SK-N-SH treated with all-trans-retinoic acid at 6 μM for 48 hours (cell line): ENCODE data around the gene TEX13D.
"Not testable (repeated sequence)": the region's sequence is repeated elsewhere in the genome, so short reads cannot be mapped to it uniquely, and the experiment has no call there.

Experiments used
- ATAC-seq: fragments of 200-7000 bp; cut with Tn5 transposase; 3 replicates; pipeline ENCODE4 v1.9.1; 2020; ENCODE audit warnings: mild to moderate bottlenecking, moderate library complexity
- ARNTL ChIP-seq: fragments of 450-650 bp; formaldehyde crosslinking; IDR thresholded peaks from 2 replicates; pipeline ENCODE4 v1.5.0; 2020; ENCODE audit warnings: low read depth, mild to moderate bottlenecking, moderate library complexity, borderline replicate concordance
- BACH2 ChIP-seq: fragments of 250-450 bp; sonication (Bioruptor Pico); IDR thresholded peaks from 2 replicates; pipeline ENCODE4 v1.9.0; 2021; ENCODE audit warnings: mild to moderate bottlenecking, borderline replicate concordance
- ESRRG ChIP-seq: fragments of 250-450 bp; sonication (Bioruptor Pico); IDR thresholded peaks from 2 replicates; pipeline ENCODE4 v1.6.1; 2021; ENCODE audit warnings: mild to moderate bottlenecking
- GLIS3 ChIP-seq: fragments of 250-450 bp; sonication (Bioruptor Pico); IDR thresholded peaks from 2 replicates; pipeline ENCODE4 v1.5.0; 2020; ENCODE audit warnings: mild to moderate bottlenecking, moderate library complexity
- ISL1 ChIP-seq: fragments of 250-450 bp; sonication (Bioruptor Pico); IDR thresholded peaks from 2 replicates; pipeline ENCODE4 v2.1.2; 2022; ENCODE audit warnings: mild to moderate bottlenecking, moderate library complexity
- RARB ChIP-seq: fragments of 250-450 bp; sonication (Bioruptor Pico); IDR thresholded peaks from 2 replicates; pipeline ENCODE4 v1.8.0; 2021; ENCODE audit warnings: mild to moderate bottlenecking, moderate library complexity
- TCF4 ChIP-seq: fragments of 250-450 bp; sonication (Bioruptor Pico); IDR thresholded peaks from 2 replicates; pipeline ENCODE4 v1.8.0; 2021; ENCODE audit warnings: mild to moderate bottlenecking, moderate library complexity, borderline replicate concordance
- TOX ChIP-seq: fragments of 250-450 bp; sonication (Bioruptor Pico); IDR thresholded peaks from 2 replicates; pipeline ENCODE4 v1.8.0; 2021; ENCODE audit warnings: mild to moderate bottlenecking, moderate library complexity, borderline replicate concordance
- TSHZ2 ChIP-seq: fragments of 250-450 bp; sonication (Bioruptor Pico); IDR thresholded peaks from 2 replicates; pipeline ENCODE4 v1.5.0; 2020; ENCODE audit warnings: mild to moderate bottlenecking, moderate library complexity
- ZC3H10 ChIP-seq: fragments of 250-450 bp; sonication (Bioruptor Pico); IDR thresholded peaks from 2 replicates; pipeline ENCODE4 v1.5.1; 2021; ENCODE audit warnings: mild to moderate bottlenecking, moderate library complexity
- ZFP3 ChIP-seq: fragments of 250-450 bp; sonication (Bioruptor Pico); IDR thresholded peaks from 2 replicates; pipeline ENCODE4 v1.5.0; 2020; ENCODE audit warnings: mild to moderate bottlenecking, moderate library complexity
- ZFP30 ChIP-seq: fragments of 450-650 bp; formaldehyde crosslinking; IDR thresholded peaks from 2 replicates; pipeline ENCODE4 v1.5.0; 2022; ENCODE audit warnings: mild to moderate bottlenecking, moderate library complexity
- ZNF8 ChIP-seq: fragments of 450-650 bp; formaldehyde crosslinking; IDR thresholded peaks from 2 replicates; pipeline ENCODE4 v1.5.0; 2020; ENCODE audit warnings: mild to moderate bottlenecking, moderate library complexity
- TF ChIP-seq, protein P1 (sequence below): fragments of 250-450 bp; sonication (Bioruptor Pico); IDR thresholded peaks from 2 replicates; pipeline ENCODE4 v1.5.1; 2021; ENCODE audit warnings: mild to moderate bottlenecking, moderate library complexity
- TF ChIP-seq, protein P2 (sequence below): fragments of 250-450 bp; sonication (Bioruptor Pico); IDR thresholded peaks from 2 replicates; pipeline ENCODE4 v1.8.0; 2021; ENCODE audit warnings: low read depth, mild to moderate bottlenecking, moderate library complexity, borderline replicate concordance

The TEX13D gene

GRCh38 chrX:124293810-124294209 is 38.6 kb upstream of the TEX13D start:
- TF ChIP-seq ZC3H10 (CRISPR knock-in tag) (no peak), ARNTL (CRISPR knock-in tag) (no peak), TOX (CRISPR knock-in tag) (no peak), ZNF8 (CRISPR knock-in tag) (no peak), TSHZ2 (CRISPR knock-in tag) (no peak)
- TF ChIP-seq, protein P1, sequence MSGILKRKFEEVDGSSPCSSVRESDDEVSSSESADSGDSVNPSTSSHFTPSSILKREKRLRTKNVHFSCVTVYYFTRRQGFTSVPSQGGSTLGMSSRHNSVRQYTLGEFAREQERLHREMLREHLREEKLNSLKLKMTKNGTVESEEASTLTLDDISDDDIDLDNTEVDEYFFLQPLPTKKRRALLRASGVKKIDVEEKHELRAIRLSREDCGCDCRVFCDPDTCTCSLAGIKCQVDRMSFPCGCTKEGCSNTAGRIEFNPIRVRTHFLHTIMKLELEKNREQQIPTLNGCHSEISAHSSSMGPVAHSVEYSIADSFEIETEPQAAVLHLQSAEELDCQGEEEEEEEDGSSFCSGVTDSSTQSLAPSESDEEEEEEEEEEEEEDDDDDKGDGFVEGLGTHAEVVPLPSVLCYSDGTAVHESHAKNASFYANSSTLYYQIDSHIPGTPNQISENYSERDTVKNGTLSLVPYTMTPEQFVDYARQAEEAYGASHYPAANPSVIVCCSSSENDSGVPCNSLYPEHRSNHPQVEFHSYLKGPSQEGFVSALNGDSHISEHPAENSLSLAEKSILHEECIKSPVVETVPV (CRISPR knock-in tag): no peak
- no peak for ATAC-seq

- ATAC-seq: not testable (repeated sequence)
Measured at GRCh38 chrX:124299323-124299722, 33.1 kb upstream of the TEX13D start.

DNA sequence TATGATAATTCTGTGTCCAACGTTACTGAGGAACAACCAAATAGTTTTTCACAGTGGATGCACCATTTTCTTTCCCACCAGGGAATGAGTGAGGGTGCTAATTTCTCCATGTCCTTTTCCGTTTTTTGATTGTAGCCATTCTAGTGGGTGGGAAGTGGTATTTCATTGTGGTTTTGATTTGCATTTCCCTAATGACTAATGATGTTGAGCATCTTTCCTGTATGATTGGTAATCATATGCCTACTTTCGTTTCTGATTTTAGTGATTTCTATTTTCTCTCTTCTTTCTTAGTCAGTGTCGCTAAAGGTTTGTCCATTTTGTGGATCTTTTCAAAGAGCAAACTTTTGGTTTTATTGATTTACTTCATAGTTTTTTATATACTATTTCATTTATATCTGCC is 32.1 kb upstream of the TEX13D start:
- no peak for TF ChIP-seq TSHZ2 (CRISPR knock-in tag)
- TF ChIP-seq, protein P1 (CRISPR knock-in tag): no peak
- ATAC-seq: no peak

GRCh38 chrX:124307253-124307907 is 25.1 kb upstream of the TEX13D start:
- TF ChIP-seq, protein P2, sequence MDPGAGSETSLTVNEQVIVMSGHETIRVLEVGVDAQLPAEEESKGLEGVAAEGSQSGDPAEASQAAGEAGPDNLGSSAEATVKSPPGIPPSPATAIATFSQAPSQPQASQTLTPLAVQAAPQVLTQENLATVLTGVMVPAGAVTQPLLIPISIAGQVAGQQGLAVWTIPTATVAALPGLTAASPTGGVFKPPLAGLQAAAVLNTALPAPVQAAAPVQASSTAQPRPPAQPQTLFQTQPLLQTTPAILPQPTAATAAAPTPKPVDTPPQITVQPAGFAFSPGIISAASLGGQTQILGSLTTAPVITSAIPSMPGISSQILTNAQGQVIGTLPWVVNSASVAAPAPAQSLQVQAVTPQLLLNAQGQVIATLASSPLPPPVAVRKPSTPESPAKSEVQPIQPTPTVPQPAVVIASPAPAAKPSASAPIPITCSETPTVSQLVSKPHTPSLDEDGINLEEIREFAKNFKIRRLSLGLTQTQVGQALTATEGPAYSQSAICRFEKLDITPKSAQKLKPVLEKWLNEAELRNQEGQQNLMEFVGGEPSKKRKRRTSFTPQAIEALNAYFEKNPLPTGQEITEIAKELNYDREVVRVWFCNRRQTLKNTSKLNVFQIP (CRISPR knock-in tag): no peak
- TF ChIP-seq TSHZ2 (CRISPR knock-in tag): no peak
- no peak for TF ChIP-seq TCF4 (CRISPR knock-in tag)
- TF ChIP-seq TOX (CRISPR knock-in tag): no peak
- no peak for TF ChIP-seq ESRRG
- TF ChIP-seq ZNF8 (CRISPR knock-in tag): no peak
- TF ChIP-seq RARB (CRISPR knock-in tag): no peak
- no peak for TF ChIP-seq ZFP3
- no peak for TF ChIP-seq ISL1
- TF ChIP-seq BACH2 (CRISPR knock-in tag): no peak
- TF ChIP-seq GLIS3 (CRISPR knock-in tag): no peak
- no peak for TF ChIP-seq ZFP30
- no peak for ATAC-seq
